K562 (cell line): ENCODE data around the gene PTGR1. TPM values are rescaled to one million over a fixed set of nuclear protein-coding genes. Genes with fewer than 3 reads are reported as not detected.

ENCODE experiments used
- ASH1L ChIP-seq: fragments of 450-650 bp; IDR thresholded peaks from 2 replicates; pipeline ENCODE4 v1.6.1; 2018; ENCODE audit warnings: borderline replicate concordance, mild to moderate bottlenecking, low read depth; ENCODE audit not compliant: partially characterized antibody
- CBFA2T2 ChIP-seq: fragments of 450-650 bp; conservative IDR thresholded peaks from 2 replicates; pipeline ENCODE4 v1.6.1; 2017; ENCODE audit warnings: mild to moderate bottlenecking
- ETV6 ChIP-seq, 3 experiments: fragments of 150-350 bp in 1 of 3; sonication (generic) in 1 of 3; formaldehyde crosslinking in 1 of 3; IDR thresholded peaks; 2 replicates each; pipeline versions ENCODE4 v1.6.1 to v1.8.0; 2014 to 2022; ENCODE audit warnings: borderline replicate concordance in 2 of 3, low read depth in 2 of 3, antibody characterized with exemption in 1 of 3, low read length in 1 of 3, mild to moderate bottlenecking in 1 of 3, missing genetic modification reagents in 1 of 3
- FOXK2 ChIP-seq, 2 experiments: fragments of 450-650 bp; IDR thresholded peaks in 1 of 2; conservative IDR thresholded peaks in 1 of 2; 2 replicates each; pipeline ENCODE4 v1.6.1; 2016; ENCODE audit warnings: low read depth in 2 of 2, mild to moderate bottlenecking in 1 of 2
- GATAD2B ChIP-seq: fragments of 450-650 bp; IDR thresholded peaks from 2 replicates; pipeline ENCODE4 v1.6.1; 2017; ENCODE audit warnings: mild to moderate bottlenecking, borderline replicate concordance
- IRF2 ChIP-seq: sonication (generic); formaldehyde crosslinking; IDR thresholded peaks from 2 replicates; pipeline ENCODE4 v1.8.1; 2022; ENCODE audit warnings: mild to moderate bottlenecking, missing genetic modification reagents
- NCOR1 ChIP-seq: fragments of 450-650 bp; IDR thresholded peaks from 2 replicates; pipeline ENCODE4 v1.6.1; 2016; ENCODE audit warnings: mild to moderate bottlenecking, moderate library complexity
- NR2C2 ChIP-seq, 2 experiments: fragments of 200-800 bp in 1 of 2; sonication (Bioruptor generic) in 1 of 2; sonication (generic) in 1 of 2; formaldehyde crosslinking in 1 of 2; IDR thresholded peaks; 2 replicates each; pipeline versions ENCODE4 v1.6.1 to v1.8.0; 2016 to 2022; ENCODE audit warnings: mild to moderate bottlenecking in 1 of 2, missing compliant biosample characterization in 1 of 2, missing genetic modification characterization in 1 of 2, missing genetic modification reagents in 1 of 2
- PHB ChIP-seq: fragments of 250-450 bp; sonication (Bioruptor Pico); IDR thresholded peaks from 2 replicates; pipeline ENCODE4 v1.5.0; 2021
- POLR3A ChIP-seq: IDR thresholded peaks from 2 replicates; pipeline ENCODE4 v1.6.1; 2011; ENCODE audit warnings: borderline replicate concordance, mild to moderate bottlenecking, moderate library complexity; ENCODE audit not compliant: insufficient read length, insufficient read depth; ENCODE audit errors: extremely low read depth
- RNF2 ChIP-seq: sonication (generic); IDR thresholded peaks from 2 replicates; pipeline ENCODE4 v1.6.1; 2016
- SMARCB1 ChIP-seq: IDR thresholded peaks from 2 replicates; pipeline ENCODE4 v1.6.1; 2011; ENCODE audit warnings: improper control_type of control experiment, low read depth; ENCODE audit not compliant: insufficient read length
- TAL1 ChIP-seq: fragments of 450-650 bp; IDR thresholded peaks from 2 replicates; pipeline ENCODE4 v1.6.1; 2016; ENCODE audit warnings: mild to moderate bottlenecking
- ZNF436 ChIP-seq: fragments of 250-450, 450-650 bp; sonication (Bioruptor Pico); formaldehyde crosslinking; IDR thresholded peaks from 2 replicates; pipeline ENCODE4 v1.7.0; 2020; ENCODE audit warnings: mild to moderate bottlenecking
- polyA plus RNA-seq, 8 experiments: library from polyadenylated mRNA; depleted of rRNA in 4 of 8; stranded (reverse) in 5 of 8; unstranded in 3 of 8; fragments of >200 nt; fragmentation: Nextera tagmentation in 2 of 8; fragmentation: Illumina TruSeq in 1 of 8; extraction: Ambion mirVana in 2 of 8; extraction: Trizol in 1 of 8; gene quantifications; 2 replicates each; pipeline versions ENCODE4 v1.2.1 to v1.2.3, GENCODE V29; 2011 to 2014; ENCODE audit warnings: inconsistent platforms in 1 of 8, missing spikeins in 1 of 8
- total RNA-seq, 7 experiments: library from RNA; depleted of rRNA in 6 of 7; stranded (reverse); fragments of >200 nt in 6 of 7; fragmentation: Illumina TruSeq in 2 of 7; extraction: Trizol in 2 of 7; gene quantifications; 2 replicates each; pipeline versions ENCODE4 v1.2.1 to v1.2.3, GENCODE V29; 2011 to 2021; ENCODE audit warnings: low replicate concordance in 1 of 7
- TF ChIP-seq, protein P1 (sequence below): fragments of 450-650 bp; formaldehyde crosslinking; IDR thresholded peaks from 2 replicates; pipeline ENCODE4 v1.4.0; 2020; ENCODE audit warnings: mild to moderate bottlenecking, moderate library complexity
- TF ChIP-seq, protein P2 (sequence below): fragments of 450-650 bp; IDR thresholded peaks from 2 replicates; pipeline ENCODE4 v1.6.1; 2017; ENCODE audit warnings: antibody characterized with exemption, mild to moderate bottlenecking
- TF ChIP-seq, protein P3 (sequence below): IDR thresholded peaks from 3 replicates; pipeline ENCODE4 v1.6.1; 2011; ENCODE audit warnings: borderline replicate concordance, mild to moderate bottlenecking, moderate library complexity; ENCODE audit not compliant: insufficient read length; ENCODE audit errors: extremely low read depth
- TF ChIP-seq, protein P4 (sequence below): fragments of 450-650 bp; IDR thresholded peaks from 2 replicates; pipeline ENCODE4 v1.6.1; 2016; ENCODE audit warnings: antibody characterized with exemption

Gene PTGR1
- total and polyA plus RNA-seq, 9 of the 15 experiments (the other 6 are each of a cell fraction or from before 2014, with no cell fraction given) = 0.22 TPM; not detected in 8

DNA sequence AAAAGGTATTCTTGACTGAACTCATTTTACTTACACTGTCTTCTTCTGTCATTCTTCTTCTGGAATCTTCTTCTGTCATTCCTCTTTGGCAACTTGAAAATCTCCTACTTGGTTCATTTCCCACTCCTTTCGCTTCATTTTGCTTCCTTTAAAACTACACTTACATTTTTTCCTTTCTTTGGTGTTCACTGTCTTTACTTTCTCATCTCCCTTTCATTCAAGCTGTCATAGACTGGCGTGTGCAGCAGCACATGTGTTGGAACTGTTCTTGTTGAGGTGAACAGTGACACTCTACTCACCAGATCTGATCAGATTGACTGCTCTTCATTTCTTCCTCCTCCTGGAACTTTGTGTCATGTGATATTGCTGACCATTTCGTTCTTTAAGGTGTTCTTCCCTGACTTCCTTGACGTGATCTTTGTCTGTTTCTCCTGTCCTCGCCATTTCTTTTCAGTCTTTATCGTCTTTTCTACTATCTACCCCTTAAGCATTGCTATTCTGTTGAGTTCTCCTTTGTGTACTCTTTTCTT lies 38.0 kb upstream of the PTGR1 start (continued):
- TF ChIP-seq, protein P1, sequence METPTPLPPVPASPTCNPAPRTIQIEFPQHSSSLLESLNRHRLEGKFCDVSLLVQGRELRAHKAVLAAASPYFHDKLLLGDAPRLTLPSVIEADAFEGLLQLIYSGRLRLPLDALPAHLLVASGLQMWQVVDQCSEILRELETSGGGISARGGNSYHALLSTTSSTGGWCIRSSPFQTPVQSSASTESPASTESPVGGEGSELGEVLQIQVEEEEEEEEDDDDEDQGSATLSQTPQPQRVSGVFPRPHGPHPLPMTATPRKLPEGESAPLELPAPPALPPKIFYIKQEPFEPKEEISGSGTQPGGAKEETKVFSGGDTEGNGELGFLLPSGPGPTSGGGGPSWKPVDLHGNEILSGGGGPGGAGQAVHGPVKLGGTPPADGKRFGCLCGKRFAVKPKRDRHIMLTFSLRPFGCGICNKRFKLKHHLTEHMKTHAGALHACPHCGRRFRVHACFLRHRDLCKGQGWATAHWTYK (CRISPR knock-in tag) = no peak
- TF ChIP-seq CBFA2T2 = no peak
- TF ChIP-seq ETV6 (IDR thresholded peaks at IDR 0.05; ENCODE audit: borderline replicate concordance in 1 of 2, low read depth in 2 of 2, low read length in 1 of 2) = no peak
- TF ChIP-seq ETV6 (CRISPR knock-in tag; IDR thresholded peaks at IDR 0.05; ENCODE audit: borderline replicate concordance) = no peak
- TF ChIP-seq, protein P2, sequence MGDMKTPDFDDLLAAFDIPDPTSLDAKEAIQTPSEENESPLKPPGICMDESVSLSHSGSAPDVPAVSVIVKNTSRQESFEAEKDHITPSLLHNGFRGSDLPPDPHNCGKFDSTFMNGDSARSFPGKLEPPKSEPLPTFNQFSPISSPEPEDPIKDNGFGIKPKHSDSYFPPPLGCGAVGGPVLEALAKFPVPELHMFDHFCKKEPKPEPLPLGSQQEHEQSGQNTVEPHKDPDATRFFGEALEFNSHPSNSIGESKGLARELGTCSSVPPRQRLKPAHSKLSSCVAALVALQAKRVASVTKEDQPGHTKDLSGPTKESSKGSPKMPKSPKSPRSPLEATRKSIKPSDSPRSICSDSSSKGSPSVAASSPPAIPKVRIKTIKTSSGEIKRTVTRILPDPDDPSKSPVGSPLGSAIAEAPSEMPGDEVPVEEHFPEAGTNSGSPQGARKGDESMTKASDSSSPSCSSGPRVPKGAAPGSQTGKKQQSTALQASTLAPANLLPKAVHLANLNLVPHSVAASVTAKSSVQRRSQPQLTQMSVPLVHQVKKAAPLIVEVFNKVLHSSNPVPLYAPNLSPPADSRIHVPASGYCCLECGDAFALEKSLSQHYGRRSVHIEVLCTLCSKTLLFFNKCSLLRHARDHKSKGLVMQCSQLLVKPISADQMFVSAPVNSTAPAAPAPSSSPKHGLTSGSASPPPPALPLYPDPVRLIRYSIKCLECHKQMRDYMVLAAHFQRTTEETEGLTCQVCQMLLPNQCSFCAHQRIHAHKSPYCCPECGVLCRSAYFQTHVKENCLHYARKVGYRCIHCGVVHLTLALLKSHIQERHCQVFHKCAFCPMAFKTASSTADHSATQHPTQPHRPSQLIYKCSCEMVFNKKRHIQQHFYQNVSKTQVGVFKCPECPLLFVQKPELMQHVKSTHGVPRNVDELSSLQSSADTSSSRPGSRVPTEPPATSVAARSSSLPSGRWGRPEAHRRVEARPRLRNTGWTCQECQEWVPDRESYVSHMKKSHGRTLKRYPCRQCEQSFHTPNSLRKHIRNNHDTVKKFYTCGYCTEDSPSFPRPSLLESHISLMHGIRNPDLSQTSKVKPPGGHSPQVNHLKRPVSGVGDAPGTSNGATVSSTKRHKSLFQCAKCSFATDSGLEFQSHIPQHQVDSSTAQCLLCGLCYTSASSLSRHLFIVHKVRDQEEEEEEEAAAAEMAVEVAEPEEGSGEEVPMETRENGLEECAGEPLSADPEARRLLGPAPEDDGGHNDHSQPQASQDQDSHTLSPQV = no peak
- no peak for TF ChIP-seq GATAD2B
- no peak for TF ChIP-seq TAL1
- TF ChIP-seq, protein P3, sequence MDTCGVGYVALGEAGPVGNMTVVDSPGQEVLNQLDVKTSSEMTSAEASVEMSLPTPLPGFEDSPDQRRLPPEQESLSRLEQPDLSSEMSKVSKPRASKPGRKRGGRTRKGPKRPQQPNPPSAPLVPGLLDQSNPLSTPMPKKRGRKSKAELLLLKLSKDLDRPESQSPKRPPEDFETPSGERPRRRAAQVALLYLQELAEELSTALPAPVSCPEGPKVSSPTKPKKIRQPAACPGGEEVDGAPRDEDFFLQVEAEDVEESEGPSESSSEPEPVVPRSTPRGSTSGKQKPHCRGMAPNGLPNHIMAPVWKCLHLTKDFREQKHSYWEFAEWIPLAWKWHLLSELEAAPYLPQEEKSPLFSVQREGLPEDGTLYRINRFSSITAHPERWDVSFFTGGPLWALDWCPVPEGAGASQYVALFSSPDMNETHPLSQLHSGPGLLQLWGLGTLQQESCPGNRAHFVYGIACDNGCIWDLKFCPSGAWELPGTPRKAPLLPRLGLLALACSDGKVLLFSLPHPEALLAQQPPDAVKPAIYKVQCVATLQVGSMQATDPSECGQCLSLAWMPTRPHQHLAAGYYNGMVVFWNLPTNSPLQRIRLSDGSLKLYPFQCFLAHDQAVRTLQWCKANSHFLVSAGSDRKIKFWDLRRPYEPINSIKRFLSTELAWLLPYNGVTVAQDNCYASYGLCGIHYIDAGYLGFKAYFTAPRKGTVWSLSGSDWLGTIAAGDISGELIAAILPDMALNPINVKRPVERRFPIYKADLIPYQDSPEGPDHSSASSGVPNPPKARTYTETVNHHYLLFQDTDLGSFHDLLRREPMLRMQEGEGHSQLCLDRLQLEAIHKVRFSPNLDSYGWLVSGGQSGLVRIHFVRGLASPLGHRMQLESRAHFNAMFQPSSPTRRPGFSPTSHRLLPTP = no peak
- no peak for TF ChIP-seq PHB (CRISPR knock-in tag)
- no peak for TF ChIP-seq RNF2
- TF ChIP-seq, protein P4, sequence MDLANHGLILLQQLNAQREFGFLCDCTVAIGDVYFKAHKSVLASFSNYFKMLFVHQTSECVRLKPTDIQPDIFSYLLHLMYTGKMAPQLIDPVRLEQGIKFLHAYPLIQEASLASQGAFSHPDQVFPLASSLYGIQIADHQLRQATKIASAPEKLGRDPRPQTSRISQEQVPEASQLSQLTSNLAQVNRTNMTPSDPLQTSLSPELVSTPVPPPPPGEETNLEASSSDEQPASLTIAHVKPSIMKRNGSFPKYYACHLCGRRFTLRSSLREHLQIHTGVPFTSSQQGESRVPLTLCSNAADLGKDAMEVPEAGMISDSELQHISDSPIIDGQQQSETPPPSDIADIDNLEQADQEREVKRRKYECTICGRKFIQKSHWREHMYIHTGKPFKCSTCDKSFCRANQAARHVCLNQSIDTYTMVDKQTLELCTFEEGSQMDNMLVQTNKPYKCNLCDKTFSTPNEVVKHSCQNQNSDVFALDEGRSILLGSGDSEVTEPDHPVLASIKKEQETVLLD = no peak
- no peak for TF ChIP-seq ASH1L
- TF ChIP-seq FOXK2 (conservative IDR thresholded peaks at IDR 0.05 in 1 of 2, IDR thresholded peaks at IDR 0.05 in 1 of 2; ENCODE audit: low read depth in 2 of 2) = no peak; a peak in 1 of 4 replicates
- TF ChIP-seq ZNF436 (CRISPR knock-in tag) = no peak
- no peak for TF ChIP-seq NR2C2 (CRISPR knock-in tag; IDR thresholded peaks at IDR 0.05)
- TF ChIP-seq NR2C2 (tag; IDR thresholded peaks at IDR 0.05) = no peak
- no peak for TF ChIP-seq SMARCB1
- TF ChIP-seq IRF2 (CRISPR knock-in tag) = no peak
- no peak for TF ChIP-seq NCOR1
- TF ChIP-seq POLR3A = no peak
